WTC11 (cell line): ENCODE measurements around the gene SMYD5. TPM values are rescaled to one million over a fixed set of nuclear protein-coding genes. Genes with fewer than 3 reads are reported as not detected.
A peak's percentile ranks its signal among the peaks of the same experiment; 100 is the strongest.

Source experiments
- CBFB ChIP-seq: sonication (generic); formaldehyde crosslinking; IDR thresholded peaks from 2 replicates; pipeline ENCODE4 v1.8.1; 2022; ENCODE audit warnings: mild to moderate bottlenecking, low read depth, missing genetic modification reagents
- EMX1 ChIP-seq: fragments of 250-450 bp; sonication (Bioruptor Pico); IDR thresholded peaks from 2 replicates; pipeline ENCODE4 v1.8.0; 2021; ENCODE audit warnings: mild to moderate bottlenecking
- FOXK1 ChIP-seq: sonication (generic); formaldehyde crosslinking; IDR thresholded peaks from 2 replicates; pipeline ENCODE4 v1.8.0; 2022; ENCODE audit warnings: mild to moderate bottlenecking, moderate library complexity, missing genetic modification reagents
- GABPB1 ChIP-seq: sonication (generic); formaldehyde crosslinking; IDR thresholded peaks from 2 replicates; pipeline ENCODE4 v1.8.1; 2023; ENCODE audit warnings: mild to moderate bottlenecking, missing genetic modification reagents
- KAT7 ChIP-seq: sonication (generic); formaldehyde crosslinking; IDR thresholded peaks from 2 replicates; pipeline ENCODE4 v1.8.1; 2023; ENCODE audit warnings: missing genetic modification reagents, mild to moderate bottlenecking, borderline replicate concordance
- MYBL2 ChIP-seq: sonication (generic); formaldehyde crosslinking; IDR thresholded peaks from 2 replicates; pipeline ENCODE4 v1.8.1; 2023; ENCODE audit warnings: mild to moderate bottlenecking, moderate library complexity, missing genetic modification reagents
- NFATC4 ChIP-seq: fragments of 250-450 bp; sonication (Bioruptor Pico); IDR thresholded peaks from 2 replicates; pipeline ENCODE4 v1.9.0; 2021; ENCODE audit warnings: mild to moderate bottlenecking
- PRRX2 ChIP-seq: fragments of 250-450 bp; sonication (Bioruptor Pico); IDR thresholded peaks from 2 replicates; pipeline ENCODE4 v1.8.0; 2021; ENCODE audit warnings: mild to moderate bottlenecking
- SMAD3 ChIP-seq: sonication (generic); formaldehyde crosslinking; IDR thresholded peaks from 2 replicates; pipeline ENCODE4 v1.8.0; 2022; ENCODE audit warnings: missing genetic modification reagents, mild to moderate bottlenecking, borderline replicate concordance
- SOX15 ChIP-seq: fragments of 250-450 bp; sonication (Bioruptor Pico); IDR thresholded peaks from 2 replicates; pipeline ENCODE4 v1.9.0; 2021; ENCODE audit warnings: mild to moderate bottlenecking
- SP1 ChIP-seq: sonication (generic); formaldehyde crosslinking; conservative IDR thresholded peaks from 2 replicates; pipeline ENCODE4 v1.8.1; 2022; ENCODE audit warnings: missing genetic modification reagents
- ZNF219 ChIP-seq: sonication (generic); formaldehyde crosslinking; IDR thresholded peaks from 2 replicates; pipeline ENCODE4 v1.8.0; 2023; ENCODE audit warnings: missing genetic modification reagents, mild to moderate bottlenecking, borderline replicate concordance
- ZNF671 ChIP-seq: fragments of 250-450 bp; sonication (Bioruptor Pico); IDR thresholded peaks from 2 replicates; pipeline ENCODE4 v1.8.0; 2021; ENCODE audit warnings: mild to moderate bottlenecking
- total RNA-seq: library from RNA; stranded (reverse); gene quantifications from 3 replicates; pipeline ENCODE4 v1.2.3, GENCODE V29; 2021
- TF ChIP-seq, protein P1 (sequence below): sonication (generic); formaldehyde crosslinking; IDR thresholded peaks from 2 replicates; pipeline ENCODE4 v1.8.1; 2023; ENCODE audit warnings: mild to moderate bottlenecking, moderate library complexity, missing genetic modification reagents
- TF ChIP-seq, protein P2 (sequence below): sonication (generic); formaldehyde crosslinking; IDR thresholded peaks from 2 replicates; pipeline ENCODE4 v1.8.0; 2023; ENCODE audit warnings: missing genetic modification reagents
- TF ChIP-seq, protein P3 (sequence below): fragments of 250-450 bp; sonication (Bioruptor Pico); IDR thresholded peaks from 2 replicates; pipeline ENCODE4 v1.9.0; 2021; ENCODE audit warnings: mild to moderate bottlenecking
- TF ChIP-seq, protein P4 (sequence below): sonication (generic); formaldehyde crosslinking; IDR thresholded peaks from 2 replicates; pipeline ENCODE4 v1.8.0; 2022; ENCODE audit warnings: mild to moderate bottlenecking, missing genetic modification reagents
- TF ChIP-seq, protein P5 (sequence below): sonication (generic); formaldehyde crosslinking; IDR thresholded peaks from 2 replicates; pipeline ENCODE4 v1.8.1; 2023; ENCODE audit warnings: mild to moderate bottlenecking, missing genetic modification reagents
- TF ChIP-seq, protein P6 (sequence below): sonication (generic); formaldehyde crosslinking; IDR thresholded peaks from 2 replicates; pipeline ENCODE4 v1.8.1; 2023; ENCODE audit warnings: mild to moderate bottlenecking, missing genetic modification reagents
- TF ChIP-seq, protein P7 (sequence below): sonication (generic); formaldehyde crosslinking; IDR thresholded peaks from 2 replicates; pipeline ENCODE4 v1.8.1; 2023; ENCODE audit warnings: mild to moderate bottlenecking, missing genetic modification reagents, borderline replicate concordance
- TF ChIP-seq, protein P8 (sequence below): sonication (generic); formaldehyde crosslinking; IDR thresholded peaks from 2 replicates; pipeline ENCODE4 v1.8.0; 2022; ENCODE audit warnings: mild to moderate bottlenecking, missing genetic modification reagents
- TF ChIP-seq, protein P9 (sequence below): fragments of 250-450 bp; sonication (Bioruptor Pico); IDR thresholded peaks from 2 replicates; pipeline ENCODE4 v1.9.0; 2021; ENCODE audit warnings: mild to moderate bottlenecking

The SMYD5 gene
- total RNA-seq, 1 experiment from 2014 or later = 46.7 TPM

DNA sequence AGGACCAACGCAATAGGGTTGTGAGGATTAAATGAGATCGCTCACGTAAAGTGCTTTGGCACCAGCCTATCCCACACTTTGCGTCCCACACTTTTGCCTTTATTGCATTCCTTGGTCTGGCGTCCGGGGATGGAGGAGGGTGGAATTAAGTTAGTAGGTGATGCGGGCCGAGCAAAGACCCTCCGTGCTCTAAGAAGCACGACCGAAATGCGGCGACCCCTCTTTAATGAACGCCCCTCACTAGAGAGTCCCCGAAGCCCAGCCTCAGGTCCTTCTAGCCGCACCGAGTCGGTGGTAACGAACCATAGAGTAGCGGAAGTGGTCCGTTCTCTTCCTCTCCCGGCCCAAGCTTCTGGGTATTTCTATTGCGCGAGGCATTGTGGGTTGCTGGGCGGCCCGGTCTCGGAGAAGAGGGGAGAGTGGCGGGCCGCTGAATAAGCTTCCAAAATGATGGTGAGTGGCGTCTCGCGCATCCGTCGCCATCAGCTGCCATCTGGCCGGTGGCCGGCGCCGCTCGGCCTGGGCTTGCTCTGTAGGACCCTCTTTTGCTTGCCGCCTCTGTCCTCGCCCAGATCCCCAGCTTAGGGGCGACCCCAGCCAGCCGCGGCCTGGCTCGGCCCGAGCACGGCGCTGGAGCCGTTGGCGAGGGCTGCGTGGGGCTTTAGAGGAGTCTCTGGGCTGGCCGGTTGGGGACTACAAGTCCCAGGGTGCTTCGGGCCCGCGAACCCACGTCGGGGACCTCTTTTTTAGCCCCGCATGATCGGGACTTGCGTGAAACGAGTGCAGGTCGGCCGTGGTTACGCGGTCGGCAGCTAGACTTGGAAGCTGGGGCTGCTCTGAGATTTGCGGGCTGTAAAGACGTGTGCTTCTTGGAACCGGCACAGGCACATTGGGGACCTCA lies 20.1 kb downstream of the SMYD5 start, which contains the start of gene CCT7 (continued):
- TF ChIP-seq, protein P1, sequence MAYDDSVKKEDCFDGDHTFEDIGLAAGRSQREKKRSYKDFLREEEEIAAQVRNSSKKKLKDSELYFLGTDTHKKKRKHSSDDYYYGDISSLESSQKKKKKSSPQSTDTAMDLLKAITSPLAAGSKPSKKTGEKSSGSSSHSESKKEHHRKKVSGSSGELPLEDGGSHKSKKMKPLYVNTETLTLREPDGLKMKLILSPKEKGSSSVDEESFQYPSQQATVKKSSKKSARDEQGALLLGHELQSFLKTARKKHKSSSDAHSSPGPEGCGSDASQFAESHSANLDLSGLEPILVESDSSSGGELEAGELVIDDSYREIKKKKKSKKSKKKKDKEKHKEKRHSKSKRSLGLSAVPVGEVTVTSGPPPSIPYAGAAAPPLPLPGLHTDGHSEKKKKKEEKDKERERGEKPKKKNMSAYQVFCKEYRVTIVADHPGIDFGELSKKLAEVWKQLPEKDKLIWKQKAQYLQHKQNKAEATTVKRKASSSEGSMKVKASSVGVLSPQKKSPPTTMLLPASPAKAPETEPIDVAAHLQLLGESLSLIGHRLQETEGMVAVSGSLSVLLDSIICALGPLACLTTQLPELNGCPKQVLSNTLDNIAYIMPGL (CRISPR knock-in tag) = peak; percentile 53; the same call in 1 of the 2 replicates
- TF ChIP-seq, protein P2, sequence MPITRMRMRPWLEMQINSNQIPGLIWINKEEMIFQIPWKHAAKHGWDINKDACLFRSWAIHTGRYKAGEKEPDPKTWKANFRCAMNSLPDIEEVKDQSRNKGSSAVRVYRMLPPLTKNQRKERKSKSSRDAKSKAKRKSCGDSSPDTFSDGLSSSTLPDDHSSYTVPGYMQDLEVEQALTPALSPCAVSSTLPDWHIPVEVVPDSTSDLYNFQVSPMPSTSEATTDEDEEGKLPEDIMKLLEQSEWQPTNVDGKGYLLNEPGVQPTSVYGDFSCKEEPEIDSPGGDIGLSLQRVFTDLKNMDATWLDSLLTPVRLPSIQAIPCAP (CRISPR knock-in tag) = 0 out of 2 replicates have a peak, but pooled peaks have one; percentile 31
- TF ChIP-seq, protein P3, sequence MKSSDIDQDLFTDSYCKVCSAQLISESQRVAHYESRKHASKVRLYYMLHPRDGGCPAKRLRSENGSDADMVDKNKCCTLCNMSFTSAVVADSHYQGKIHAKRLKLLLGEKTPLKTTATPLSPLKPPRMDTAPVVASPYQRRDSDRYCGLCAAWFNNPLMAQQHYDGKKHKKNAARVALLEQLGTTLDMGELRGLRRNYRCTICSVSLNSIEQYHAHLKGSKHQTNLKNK (CRISPR knock-in tag) = 0 out of 2 replicates have a peak, but pooled peaks have one; percentile 19
- TF ChIP-seq FOXK1 (CRISPR knock-in tag) (peak; percentile 76; the same call in 1 of the 2 replicates), NFATC4 (peak; percentile 10; the same call in 1 of the 2 replicates), EMX1 (CRISPR knock-in tag) (no peak), SOX15 (no peak), SMAD3 (CRISPR knock-in tag) (no peak), SP1 (peak; percentile 54; the same call in 1 of the 2 replicates), ZNF219 (no peak), MYBL2 (peak; percentile 62; the same call in 1 of the 2 replicates), KAT7 (CRISPR knock-in tag) (peak; percentile 40), GABPB1 (peak; percentile 93), PRRX2 (CRISPR knock-in tag) (no peak; the same call in 1 of the 2 replicates), ZNF671 (CRISPR knock-in tag) (no peak), CBFB (0 out of 2 replicates have a peak, but pooled peaks have one; percentile 74)
- TF ChIP-seq, protein P4, sequence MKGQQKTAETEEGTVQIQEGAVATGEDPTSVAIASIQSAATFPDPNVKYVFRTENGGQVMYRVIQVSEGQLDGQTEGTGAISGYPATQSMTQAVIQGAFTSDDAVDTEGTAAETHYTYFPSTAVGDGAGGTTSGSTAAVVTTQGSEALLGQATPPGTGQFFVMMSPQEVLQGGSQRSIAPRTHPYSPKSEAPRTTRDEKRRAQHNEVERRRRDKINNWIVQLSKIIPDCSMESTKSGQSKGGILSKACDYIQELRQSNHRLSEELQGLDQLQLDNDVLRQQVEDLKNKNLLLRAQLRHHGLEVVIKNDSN (CRISPR knock-in tag) = peak; percentile 34
- TF ChIP-seq, protein P5, sequence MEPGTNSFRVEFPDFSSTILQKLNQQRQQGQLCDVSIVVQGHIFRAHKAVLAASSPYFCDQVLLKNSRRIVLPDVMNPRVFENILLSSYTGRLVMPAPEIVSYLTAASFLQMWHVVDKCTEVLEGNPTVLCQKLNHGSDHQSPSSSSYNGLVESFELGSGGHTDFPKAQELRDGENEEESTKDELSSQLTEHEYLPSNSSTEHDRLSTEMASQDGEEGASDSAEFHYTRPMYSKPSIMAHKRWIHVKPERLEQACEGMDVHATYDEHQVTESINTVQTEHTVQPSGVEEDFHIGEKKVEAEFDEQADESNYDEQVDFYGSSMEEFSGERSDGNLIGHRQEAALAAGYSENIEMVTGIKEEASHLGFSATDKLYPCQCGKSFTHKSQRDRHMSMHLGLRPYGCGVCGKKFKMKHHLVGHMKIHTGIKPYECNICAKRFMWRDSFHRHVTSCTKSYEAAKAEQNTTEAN (CRISPR knock-in tag) = peak; percentile 20
- TF ChIP-seq, protein P6, sequence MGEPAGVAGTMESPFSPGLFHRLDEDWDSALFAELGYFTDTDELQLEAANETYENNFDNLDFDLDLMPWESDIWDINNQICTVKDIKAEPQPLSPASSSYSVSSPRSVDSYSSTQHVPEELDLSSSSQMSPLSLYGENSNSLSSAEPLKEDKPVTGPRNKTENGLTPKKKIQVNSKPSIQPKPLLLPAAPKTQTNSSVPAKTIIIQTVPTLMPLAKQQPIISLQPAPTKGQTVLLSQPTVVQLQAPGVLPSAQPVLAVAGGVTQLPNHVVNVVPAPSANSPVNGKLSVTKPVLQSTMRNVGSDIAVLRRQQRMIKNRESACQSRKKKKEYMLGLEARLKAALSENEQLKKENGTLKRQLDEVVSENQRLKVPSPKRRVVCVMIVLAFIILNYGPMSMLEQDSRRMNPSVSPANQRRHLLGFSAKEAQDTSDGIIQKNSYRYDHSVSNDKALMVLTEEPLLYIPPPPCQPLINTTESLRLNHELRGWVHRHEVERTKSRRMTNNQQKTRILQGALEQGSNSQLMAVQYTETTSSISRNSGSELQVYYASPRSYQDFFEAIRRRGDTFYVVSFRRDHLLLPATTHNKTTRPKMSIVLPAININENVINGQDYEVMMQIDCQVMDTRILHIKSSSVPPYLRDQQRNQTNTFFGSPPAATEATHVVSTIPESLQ (CRISPR knock-in tag) = no peak
- TF ChIP-seq, protein P7, sequence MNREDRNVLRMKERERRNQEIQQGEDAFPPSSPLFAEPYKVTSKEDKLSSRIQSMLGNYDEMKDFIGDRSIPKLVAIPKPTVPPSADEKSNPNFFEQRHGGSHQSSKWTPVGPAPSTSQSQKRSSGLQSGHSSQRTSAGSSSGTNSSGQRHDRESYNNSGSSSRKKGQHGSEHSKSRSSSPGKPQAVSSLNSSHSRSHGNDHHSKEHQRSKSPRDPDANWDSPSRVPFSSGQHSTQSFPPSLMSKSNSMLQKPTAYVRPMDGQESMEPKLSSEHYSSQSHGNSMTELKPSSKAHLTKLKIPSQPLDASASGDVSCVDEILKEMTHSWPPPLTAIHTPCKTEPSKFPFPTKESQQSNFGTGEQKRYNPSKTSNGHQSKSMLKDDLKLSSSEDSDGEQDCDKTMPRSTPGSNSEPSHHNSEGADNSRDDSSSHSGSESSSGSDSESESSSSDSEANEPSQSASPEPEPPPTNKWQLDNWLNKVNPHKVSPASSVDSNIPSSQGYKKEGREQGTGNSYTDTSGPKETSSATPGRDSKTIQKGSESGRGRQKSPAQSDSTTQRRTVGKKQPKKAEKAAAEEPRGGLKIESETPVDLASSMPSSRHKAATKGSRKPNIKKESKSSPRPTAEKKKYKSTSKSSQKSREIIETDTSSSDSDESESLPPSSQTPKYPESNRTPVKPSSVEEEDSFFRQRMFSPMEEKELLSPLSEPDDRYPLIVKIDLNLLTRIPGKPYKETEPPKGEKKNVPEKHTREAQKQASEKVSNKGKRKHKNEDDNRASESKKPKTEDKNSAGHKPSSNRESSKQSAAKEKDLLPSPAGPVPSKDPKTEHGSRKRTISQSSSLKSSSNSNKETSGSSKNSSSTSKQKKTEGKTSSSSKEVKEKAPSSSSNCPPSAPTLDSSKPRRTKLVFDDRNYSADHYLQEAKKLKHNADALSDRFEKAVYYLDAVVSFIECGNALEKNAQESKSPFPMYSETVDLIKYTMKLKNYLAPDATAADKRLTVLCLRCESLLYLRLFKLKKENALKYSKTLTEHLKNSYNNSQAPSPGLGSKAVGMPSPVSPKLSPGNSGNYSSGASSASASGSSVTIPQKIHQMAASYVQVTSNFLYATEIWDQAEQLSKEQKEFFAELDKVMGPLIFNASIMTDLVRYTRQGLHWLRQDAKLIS (CRISPR knock-in tag) = no peak
- TF ChIP-seq, protein P8, sequence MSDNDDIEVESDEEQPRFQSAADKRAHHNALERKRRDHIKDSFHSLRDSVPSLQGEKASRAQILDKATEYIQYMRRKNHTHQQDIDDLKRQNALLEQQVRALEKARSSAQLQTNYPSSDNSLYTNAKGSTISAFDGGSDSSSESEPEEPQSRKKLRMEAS (CRISPR knock-in tag) = peak; percentile 82; the same call in 1 of the 2 replicates
- TF ChIP-seq, protein P9, sequence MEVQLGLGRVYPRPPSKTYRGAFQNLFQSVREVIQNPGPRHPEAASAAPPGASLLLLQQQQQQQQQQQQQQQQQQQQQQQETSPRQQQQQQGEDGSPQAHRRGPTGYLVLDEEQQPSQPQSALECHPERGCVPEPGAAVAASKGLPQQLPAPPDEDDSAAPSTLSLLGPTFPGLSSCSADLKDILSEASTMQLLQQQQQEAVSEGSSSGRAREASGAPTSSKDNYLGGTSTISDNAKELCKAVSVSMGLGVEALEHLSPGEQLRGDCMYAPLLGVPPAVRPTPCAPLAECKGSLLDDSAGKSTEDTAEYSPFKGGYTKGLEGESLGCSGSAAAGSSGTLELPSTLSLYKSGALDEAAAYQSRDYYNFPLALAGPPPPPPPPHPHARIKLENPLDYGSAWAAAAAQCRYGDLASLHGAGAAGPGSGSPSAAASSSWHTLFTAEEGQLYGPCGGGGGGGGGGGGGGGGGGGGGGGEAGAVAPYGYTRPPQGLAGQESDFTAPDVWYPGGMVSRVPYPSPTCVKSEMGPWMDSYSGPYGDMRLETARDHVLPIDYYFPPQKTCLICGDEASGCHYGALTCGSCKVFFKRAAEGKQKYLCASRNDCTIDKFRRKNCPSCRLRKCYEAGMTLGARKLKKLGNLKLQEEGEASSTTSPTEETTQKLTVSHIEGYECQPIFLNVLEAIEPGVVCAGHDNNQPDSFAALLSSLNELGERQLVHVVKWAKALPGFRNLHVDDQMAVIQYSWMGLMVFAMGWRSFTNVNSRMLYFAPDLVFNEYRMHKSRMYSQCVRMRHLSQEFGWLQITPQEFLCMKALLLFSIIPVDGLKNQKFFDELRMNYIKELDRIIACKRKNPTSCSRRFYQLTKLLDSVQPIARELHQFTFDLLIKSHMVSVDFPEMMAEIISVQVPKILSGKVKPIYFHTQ (CRISPR knock-in tag) = 0 out of 2 replicates have a peak, but pooled peaks have one; percentile 28
- TF ChIP-seq, all 79 proteins: peak for 16
